ENCODE measurements around the gene ELL2. TPM values are rescaled to one million over a fixed set of nuclear protein-coding genes. Genes with fewer than 3 reads are reported as not detected.
A peak's percentile ranks its signal among the peaks of the same experiment; 100 is the strongest.

Gene ELL2
- total and polyA plus RNA-seq, 7 donors, result 16.2 to 59.8 (median 36.9) TPM

GRCh38 chr5:95858661-95859595, 102.7 kb downstream of the ELL2 start:
- H3K9me3 ChIP-seq, result no peaks in the 10 kb centered on the region
- no peaks in the 10 kb centered on the region for H3K36me3 ChIP-seq (ENCODE audit: insufficient read depth in 1 of 2, low read depth in 1 of 2)
- peak overlapping the region; percentile 87 for H3K27ac ChIP-seq
- peak; percentile 97 for TF ChIP-seq CTCF (IDR thresholded peaks at IDR 0.05)
- H3K4me3 ChIP-seq, result peak overlapping the region; percentile 30
- H3K27me3 ChIP-seq (ENCODE audit: insufficient read depth in 3 of 3, low read length in 2 of 3), result no peaks in the 10 kb centered on the region
- peak; percentile 92 to 96 for DNase-seq
- intact Hi-C loops (cut with DNase I), result loop anchor here (2.0 to 10.0 kb wide), 6 partner anchors 100 to 746 kb away; partner anchors contain the start of gene ARSK (in 1 of the 2)
- ATAC-seq, result peak; percentile 69 to 80 (median 78)
- 11 to 16% (median 14%) methylated on average over 28 of the region's 28 CpGs for WGBS, 3 donors
- peaks cover 65% of the 10 kb centered on the region for H3K4me1 ChIP-seq

- peak in 3 of 4 donors; percentile 3 to 13 (median 5) for ATAC-seq
- peaks cover 63% of the 10 kb centered on the region for H3K4me1 ChIP-seq
- no peak overlapping the region for H3K4me3 ChIP-seq
These were observed 103.6 kb downstream of the ELL2 start for GRCh38 chr5:95858023-95858461.

GRCh38 chr5:95857185-95857945, 104.3 kb downstream of the ELL2 start:
- H3K36me3 ChIP-seq (ENCODE audit: insufficient read depth in 1 of 2, low read depth in 1 of 2), result no peaks in the 10 kb centered on the region
- peaks cover 56% of the 10 kb centered on the region for H3K4me1 ChIP-seq
- 33 to 52% (median 44%) methylated on average over 12 of the region's 12 CpGs for WGBS, 3 donors
- ATAC-seq (peak; percentile 9 to 68 (median 58)), DNase-seq (peak; percentile 82 to 93)
- H3K27ac ChIP-seq, result peak overlapping the region; percentile 87
- H3K4me3 ChIP-seq, result no peak overlapping the region
- intact Hi-C loops (cut with DNase I), result loop anchor here (5.0 to 10.0 kb wide), 3 partner anchors 300 to 747 kb away; partner anchors contain the start of gene ARSK (in 1 of the 2)
- TF ChIP-seq CTCF (IDR thresholded peaks at IDR 0.05), result no peak
- no peaks in the 10 kb centered on the region for H3K9me3 ChIP-seq
- H3K27me3 ChIP-seq (ENCODE audit: insufficient read depth in 3 of 3, low read length in 2 of 3), result no peaks in the 10 kb centered on the region

More at GRCh38 chr5:95858023-95858461, 103.6 kb downstream of the ELL2 start:
- 66 to 84% (median 81%) methylated on average over 8 of the region's 8 CpGs for WGBS, 3 donors
- no peak for TF ChIP-seq CTCF (IDR thresholded peaks at IDR 0.05)
- H3K9me3 ChIP-seq, result no peaks in the 10 kb centered on the region
- intact Hi-C loops (cut with DNase I), result loop anchor here (2.0 to 10.0 kb wide), 6 partner anchors 101 to 747 kb away; partner anchors contain the start of gene ARSK (in 1 of the 2)
- peak overlapping the region; percentile 87 for H3K27ac ChIP-seq
- peak in 1 of 2 donors; percentile 69 for DNase-seq
- H3K36me3 ChIP-seq (ENCODE audit: insufficient read depth in 1 of 2, low read depth in 1 of 2), result no peaks in the 10 kb centered on the region
- no peaks in the 10 kb centered on the region for H3K27me3 ChIP-seq (ENCODE audit: insufficient read depth in 3 of 3, low read length in 2 of 3)

- TF ChIP-seq CTCF (IDR thresholded peaks at IDR 0.05), result no peak
- H3K36me3 ChIP-seq (ENCODE audit: insufficient read depth in 1 of 2, low read depth in 1 of 2), result no peaks in the 10 kb centered on the region
- DNase-seq, result no peak
- WGBS, 3 donors, result 28 to 44% (median 35%) methylated on average over 7 of the region's 7 CpGs
- intact Hi-C loops (cut with DNase I), result loop anchor here (5.0 to 10.0 kb wide), 3 partner anchors 299 to 748 kb away; partner anchors contain the start of gene ARSK (in 1 of the 2)
- ATAC-seq, result no peak
- H3K4me1 ChIP-seq, result peaks cover 48% of the 10 kb centered on the region
- no peaks in the 10 kb centered on the region for H3K27me3 ChIP-seq (ENCODE audit: insufficient read depth in 3 of 3, low read length in 2 of 3)
- no peak overlapping the region for H3K4me3 ChIP-seq
- H3K27ac ChIP-seq, result peak overlapping the region; percentile 87
- H3K9me3 ChIP-seq, result no peaks in the 10 kb centered on the region
These were observed 105.1 kb downstream of the ELL2 start for GRCh38 chr5:95856501-95856981.

All from psoas muscle (tissue), 8 donors.